Measurements from ENCODE around the gene GREB1. TPM values are rescaled to one million over a fixed set of nuclear protein-coding genes. Genes with fewer than 3 reads are reported as not detected.

The GREB1 gene
- total and polyA plus RNA-seq, 2 of the 13 experiments (the other 11 are each of a cell fraction or from before 2014, with no cell fraction given): 31.3 to 61.2 TPM

- TF ChIP-seq AFF4 (CRISPR knock-in tag; IDR thresholded peaks at IDR 0.05) (no peak), ZNF891 (CRISPR knock-in tag; IDR thresholded peaks at IDR 0.05) (no peak), POLR2A (IDR thresholded peaks at IDR 0.05; ENCODE audit: insufficient read depth in 1 of 2, low read depth in 2 of 2, low read length in 2 of 2) (no peak), CC2D1A (CRISPR knock-in tag; IDR thresholded peaks at IDR 0.05) (no peak), CEBPB (IDR thresholded peaks at IDR 0.05; ENCODE audit: borderline replicate concordance, low read depth, low read length) (peak; percentile 63; the same call in 1 of the 2 replicates), BORCS8-MEF2B (CRISPR knock-in tag; IDR thresholded peaks at IDR 0.05) (no peak), PAXIP1 (CRISPR knock-in tag; conservative IDR thresholded peaks at IDR 0.05) (peak; percentile 61), ZNF510 (CRISPR knock-in tag; IDR thresholded peaks at IDR 0.05; ENCODE audit: low read depth) (0 out of 2 replicates have a peak, but pooled peaks have one; percentile 25), ZNF605 (CRISPR knock-in tag; IDR thresholded peaks at IDR 0.05) (no peak), ZNF672 (CRISPR knock-in tag; IDR thresholded peaks at IDR 0.05) (no peak), ZBTB38 (CRISPR knock-in tag; IDR thresholded peaks at IDR 0.05) (0 out of 2 replicates have a peak, but pooled peaks have one; percentile 19), RARG (CRISPR knock-in tag; IDR thresholded peaks at IDR 0.05; ENCODE audit: low read depth) (no peak), ZNF83 (CRISPR knock-in tag; IDR thresholded peaks at IDR 0.05; ENCODE audit: borderline replicate concordance) (no peak), ZNF580 (CRISPR knock-in tag; IDR thresholded peaks at IDR 0.05; ENCODE audit: borderline replicate concordance, low read depth) (peak; percentile 50; the same call in 1 of the 2 replicates), ZNF850 (CRISPR knock-in tag; conservative IDR thresholded peaks at IDR 0.05) (no peak), HMGXB4 (CRISPR knock-in tag; IDR thresholded peaks at IDR 0.05; ENCODE audit: borderline replicate concordance in 1 of 2, low read depth in 1 of 2) (0 out of 4 replicates have a peak, but pooled peaks of 1 of the 2 experiments have one; percentile 40), ISL2 (CRISPR knock-in tag; IDR thresholded peaks at IDR 0.05) (no peak), TCF12 (IDR thresholded peaks at IDR 0.05) (no peak), TCF12 (CRISPR knock-in tag; IDR thresholded peaks at IDR 0.05) (no peak)
- TF ChIP-seq, protein P1, sequence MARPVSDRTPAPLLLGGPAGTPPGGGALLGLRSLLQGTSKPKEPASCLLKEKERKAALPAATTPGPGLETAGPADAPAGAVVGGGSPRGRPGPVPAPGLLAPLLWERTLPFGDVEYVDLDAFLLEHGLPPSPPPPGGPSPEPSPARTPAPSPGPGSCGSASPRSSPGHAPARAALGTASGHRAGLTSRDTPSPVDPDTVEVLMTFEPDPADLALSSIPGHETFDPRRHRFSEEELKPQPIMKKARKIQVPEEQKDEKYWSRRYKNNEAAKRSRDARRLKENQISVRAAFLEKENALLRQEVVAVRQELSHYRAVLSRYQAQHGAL (CRISPR knock-in tag; IDR thresholded peaks at IDR 0.05; ENCODE audit: not compliant biosample characterization): no peak
Measured at GRCh38 chr2:11502740-11503292, 31.0 kb upstream of the GREB1 start (continued).

Data from HepG2 (cell line).